Ovary (tissue), 3 donors: Measurements from ENCODE around the gene TNKS1BP1.

Source experiments
- CTCF ChIP-seq, 3 donors: fragments of 450-650 bp in 2 of 3; fragments of 200-600 bp in 1 of 3; IDR thresholded peaks; one replicate each; pipeline versions ENCODE4 v1.5.1 to v1.8.0; 2016 to 2022; ENCODE audit warnings: antibody characterized with exemption in 3 of 3, mild to moderate bottlenecking in 1 of 3
- EP300 ChIP-seq: sonication (generic); formaldehyde crosslinking; IDR thresholded peaks from one replicate; pipeline ENCODE4 v1.6.1; 2017; ENCODE audit warnings: antibody characterized with exemption
- POLR2A ChIP-seq: fragments of 450-650 bp; IDR thresholded peaks from one replicate; pipeline ENCODE4 v1.6.1; 2017; ENCODE audit warnings: antibody characterized with exemption, mild to moderate bottlenecking, moderate library complexity
- donor health status: DM: no; HTN: no; CAD: no.

DNA sequence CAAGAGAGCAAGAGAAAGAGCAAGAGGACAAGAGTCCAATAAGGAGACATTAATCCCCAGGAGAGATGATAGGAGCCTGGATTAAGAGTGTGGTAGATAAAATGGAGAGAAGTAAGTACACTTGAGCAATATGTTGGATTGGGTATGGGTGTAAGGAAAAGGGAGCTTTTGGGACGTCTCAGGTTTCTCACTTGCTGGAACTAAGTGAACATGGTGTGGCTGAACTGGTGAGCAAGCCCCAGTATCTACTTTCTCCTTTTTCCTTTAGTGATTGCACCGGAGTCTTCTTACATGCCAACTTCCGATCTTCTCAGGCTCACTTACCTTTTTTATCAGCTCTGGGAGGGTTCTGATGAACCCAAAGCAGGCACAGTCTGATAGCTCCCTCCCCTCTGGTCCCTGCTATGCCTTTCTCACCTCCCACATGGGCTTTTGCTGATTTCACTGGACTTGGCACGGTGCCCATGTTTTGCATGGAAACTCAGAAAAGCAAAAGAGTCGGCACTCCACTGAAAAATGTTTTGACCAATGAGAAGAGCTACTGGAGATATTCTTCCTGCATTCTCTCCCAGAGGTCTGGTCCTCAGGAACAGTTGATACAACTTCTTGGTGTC, 73.2 kb downstream of the TNKS1BP1 start:
- no peak for TF ChIP-seq CTCF (IDR thresholded peaks at IDR 0.05)
- no peak for TF ChIP-seq EP300
- no peak for TF ChIP-seq POLR2A
